ENCODE data around the gene TYW1.
"Not testable (repeated sequence)": the region's sequence is repeated elsewhere in the genome, so short reads cannot be mapped to it uniquely, and the experiment has no call there.

- not testable (repeated sequence) for TF ChIP-seq POLR2AphosphoS5, CTCF (IDR thresholded peaks at IDR 0.05)
Observed at GRCh38 chr7:67141001-67141400, 144.4 kb downstream of the TYW1 start.

Measured in esophagus muscularis mucosa (tissue), 3 donors.